Epidermal melanocyte (primary cell): ENCODE measurements around the gene PRKCZ.
"Not testable (repeated sequence)": the region's sequence is repeated elsewhere in the genome, so short reads cannot be mapped to it uniquely, and the experiment has no call there.

Experiments
- DNase-seq: peaks from one replicate; pipeline ENCODE4 v3.0.0; 2011; ENCODE audit warnings: low spot score; ENCODE audit not compliant: insufficient read length

Gene PRKCZ

DNA sequence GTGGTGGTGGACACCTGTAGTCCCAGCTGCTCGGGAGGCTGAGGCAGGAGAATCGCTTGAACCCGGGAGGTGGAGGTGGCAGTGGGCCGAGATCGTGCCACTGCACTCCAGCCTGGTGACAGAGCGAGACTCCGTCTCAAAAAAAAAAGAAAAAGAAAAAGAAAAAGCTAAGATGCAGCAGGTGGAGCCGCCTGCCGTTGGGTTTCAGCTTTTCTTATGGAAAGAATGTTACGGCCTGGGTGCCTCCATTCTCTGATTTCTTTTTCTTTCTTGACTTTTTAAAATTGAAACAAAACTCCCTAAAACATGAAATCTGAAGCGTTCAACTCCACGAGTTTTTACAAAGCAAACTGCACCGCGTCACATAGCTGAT, 64.4 kb downstream of the PRKCZ start:
- DNase-seq, result not testable (repeated sequence)

GRCh38 chr1:2115008-2115641, 64.9 kb downstream of the PRKCZ start:
- no peak for DNase-seq

DNA sequence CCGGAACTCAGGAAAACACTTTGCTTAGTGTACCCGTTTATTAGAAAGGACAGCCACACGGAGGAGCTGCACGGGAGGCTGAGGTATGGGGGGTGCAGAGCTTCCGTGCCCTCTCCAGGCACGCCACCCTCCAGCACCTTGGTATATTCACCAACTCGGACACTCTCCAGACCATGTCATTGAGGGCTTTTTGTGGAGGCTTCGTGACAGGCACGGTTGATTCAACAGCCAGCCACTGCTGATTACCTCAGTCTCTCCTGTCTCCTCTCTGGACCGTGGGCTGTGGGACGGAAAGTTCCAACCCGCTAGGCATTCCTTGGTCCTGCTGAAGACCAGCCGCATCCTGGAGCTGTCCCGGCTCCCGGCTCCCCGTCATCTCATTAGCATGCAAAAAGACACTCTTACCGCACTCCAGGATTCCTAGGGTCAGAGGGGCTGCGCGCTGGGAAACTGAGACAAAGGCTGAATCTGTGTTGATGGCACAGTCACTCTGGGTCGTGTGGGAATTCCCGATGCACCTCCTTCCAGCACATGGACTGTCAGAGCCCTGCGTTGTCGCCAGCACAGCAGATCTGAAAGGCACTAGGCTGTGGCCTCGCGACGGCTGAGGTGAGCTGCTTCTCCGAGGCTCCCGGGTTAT, 65.6 kb downstream of the PRKCZ start:
- DNase-seq, result no peak

- no peak for DNase-seq
These were observed 69.7 kb downstream of the PRKCZ start for GRCh38 chr1:2119886-2120285.

GRCh38 chr1:2121101-2121691, 71.0 kb downstream of the PRKCZ start:
- DNase-seq, result no peak

GRCh38 chr1:2121794-2122193, 71.6 kb downstream of the PRKCZ start:
- DNase-seq, result not testable (repeated sequence)

GRCh38 chr1:2124446-2125198, 74.4 kb downstream of the PRKCZ start:
- DNase-seq, result no peak

GRCh38 chr1:2125350-2126211, 75.4 kb downstream of the PRKCZ start:
- no peak for DNase-seq

- no peak for DNase-seq
These were observed 76.3 kb downstream of the PRKCZ start for GRCh38 chr1:2126331-2127186.

- DNase-seq, result no peak
These were observed 77.3 kb downstream of the PRKCZ start for GRCh38 chr1:2127187-2128145.

- DNase-seq, result no peak
These were observed 78.1 kb downstream of the PRKCZ start for GRCh38 chr1:2128189-2128901.

DNA sequence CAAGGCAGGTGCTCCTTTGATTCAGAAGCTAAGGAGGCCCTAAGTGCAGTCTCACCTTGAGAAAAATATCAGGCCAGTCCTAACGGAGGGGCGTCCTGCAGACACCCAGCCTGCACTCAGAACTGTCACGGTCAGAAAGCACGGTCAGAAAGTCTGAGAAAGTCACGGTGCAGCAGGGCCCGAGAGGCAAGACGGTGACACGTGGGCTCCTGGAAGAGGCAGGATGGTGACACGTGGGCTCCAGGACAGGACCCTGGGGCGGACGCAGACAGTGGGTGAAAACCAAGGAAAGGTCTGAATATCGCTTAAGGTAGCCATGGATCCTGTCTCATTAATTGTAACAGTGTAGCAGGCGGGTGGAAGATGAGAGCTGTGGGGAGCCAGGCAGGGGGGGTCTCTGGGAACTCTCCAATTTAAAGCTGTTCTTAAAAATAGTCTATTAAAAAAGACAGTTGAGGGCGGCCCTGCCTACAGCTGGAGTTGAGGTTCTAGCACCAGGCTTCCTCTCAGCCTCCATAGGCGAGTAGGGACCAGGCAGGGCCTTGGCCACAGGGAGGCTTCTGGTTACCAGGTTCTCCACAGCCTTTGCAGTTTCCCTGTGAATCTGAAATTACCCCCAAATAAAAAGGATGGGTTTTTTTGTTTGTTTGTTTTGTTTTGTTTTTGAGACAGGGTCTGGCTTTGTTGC, 79.2 kb downstream of the PRKCZ start:
- no peak for DNase-seq

DNA sequence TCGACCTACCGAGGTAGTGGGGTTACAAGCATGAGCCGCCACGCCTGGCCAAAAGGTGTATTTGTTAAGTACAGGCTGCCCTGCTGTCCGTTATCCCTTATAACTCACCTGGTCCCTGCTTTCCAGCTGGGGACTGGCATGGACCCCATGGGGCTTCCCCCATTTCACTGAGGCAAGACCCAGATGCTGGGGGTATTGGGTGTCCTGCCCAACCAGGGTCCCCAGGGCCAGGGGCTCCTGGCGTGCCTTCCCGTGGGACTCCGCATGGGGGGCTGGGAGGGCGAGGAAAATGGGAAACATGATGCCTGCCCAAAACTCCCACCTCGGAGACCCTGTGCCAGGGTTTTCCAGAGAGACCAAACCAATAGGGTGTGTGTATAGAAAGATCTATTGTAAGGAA, 79.9 kb downstream of the PRKCZ start:
- DNase-seq, result no peak

- DNase-seq, result no peak
These were observed 80.7 kb downstream of the PRKCZ start for GRCh38 chr1:2130871-2131289.

DNA sequence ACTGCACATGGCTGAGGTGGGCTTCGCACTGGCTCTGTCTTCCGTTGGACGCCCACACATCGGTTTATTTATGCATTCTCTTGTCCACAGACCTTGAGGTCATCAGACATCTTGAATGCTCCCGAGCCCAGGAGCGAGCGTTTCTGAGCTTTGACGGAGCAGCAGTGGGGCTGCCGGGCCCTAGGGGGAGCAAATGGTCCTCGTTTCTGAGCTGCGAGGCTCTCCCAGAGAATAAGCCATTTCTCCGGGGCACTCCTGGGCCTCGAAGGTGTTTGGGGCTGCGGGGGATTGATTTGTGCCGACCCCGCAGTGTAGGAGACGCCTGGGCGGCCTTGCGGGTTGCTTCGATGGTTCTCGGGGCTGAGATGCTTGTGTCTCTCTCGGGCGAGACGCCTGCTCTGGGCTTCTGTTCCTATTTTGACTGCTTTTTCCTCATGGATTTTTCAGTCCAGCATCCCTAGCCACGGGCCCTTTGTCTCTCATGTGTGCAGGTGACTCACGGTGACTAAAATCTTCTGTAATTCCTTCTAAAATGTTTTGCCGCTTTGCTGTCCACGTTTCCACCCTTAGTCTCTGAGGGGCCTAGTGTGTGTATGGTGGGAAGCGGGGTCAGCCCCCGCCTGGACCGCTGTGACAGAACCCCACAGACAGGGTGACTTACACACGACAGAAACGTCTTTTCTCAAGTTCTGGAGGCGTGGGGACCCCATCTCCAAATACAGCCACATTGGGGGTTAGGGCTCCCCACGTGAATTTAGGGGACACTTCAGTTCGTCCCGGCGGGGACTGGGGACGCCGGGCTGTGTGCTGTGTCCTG, 82.2 kb downstream of the PRKCZ start:
- no peak for DNase-seq

- peak; percentile 90 for DNase-seq
These were observed 83.0 kb downstream of the PRKCZ start for GRCh38 chr1:2133039-2133878.
